ENCODE results near the gene SNAPC1. TPM values are rescaled to one million over a fixed set of nuclear protein-coding genes. Genes with fewer than 3 reads are reported as not detected.

Gene SNAPC1
- total and polyA plus RNA-seq, 9 of the 15 experiments (the other 6 are each of a cell fraction or from before 2014, with no cell fraction given), result 3.7 to 9.0 (median 7.9) TPM

DNA sequence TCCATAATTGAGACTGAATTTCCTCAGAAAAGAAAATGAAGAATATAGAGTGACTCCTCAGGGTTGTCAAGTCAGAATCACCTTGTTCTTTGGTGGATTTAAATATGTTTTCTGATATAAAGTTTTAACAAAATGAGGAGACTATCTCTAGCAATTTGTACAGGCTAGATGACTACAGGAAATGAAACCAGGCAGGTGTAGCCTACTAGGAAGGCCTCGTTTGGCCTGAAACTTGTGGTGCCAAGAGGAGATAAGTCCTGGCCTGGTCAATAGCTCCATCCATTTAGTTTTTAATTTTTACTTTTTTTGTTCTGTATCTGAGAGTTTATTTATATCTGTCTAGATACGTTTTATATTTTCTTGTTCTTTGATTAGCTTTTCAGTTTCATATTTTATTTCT lies 41.5 kb downstream of the SNAPC1 start (continued):
- TF ChIP-seq, protein P1, sequence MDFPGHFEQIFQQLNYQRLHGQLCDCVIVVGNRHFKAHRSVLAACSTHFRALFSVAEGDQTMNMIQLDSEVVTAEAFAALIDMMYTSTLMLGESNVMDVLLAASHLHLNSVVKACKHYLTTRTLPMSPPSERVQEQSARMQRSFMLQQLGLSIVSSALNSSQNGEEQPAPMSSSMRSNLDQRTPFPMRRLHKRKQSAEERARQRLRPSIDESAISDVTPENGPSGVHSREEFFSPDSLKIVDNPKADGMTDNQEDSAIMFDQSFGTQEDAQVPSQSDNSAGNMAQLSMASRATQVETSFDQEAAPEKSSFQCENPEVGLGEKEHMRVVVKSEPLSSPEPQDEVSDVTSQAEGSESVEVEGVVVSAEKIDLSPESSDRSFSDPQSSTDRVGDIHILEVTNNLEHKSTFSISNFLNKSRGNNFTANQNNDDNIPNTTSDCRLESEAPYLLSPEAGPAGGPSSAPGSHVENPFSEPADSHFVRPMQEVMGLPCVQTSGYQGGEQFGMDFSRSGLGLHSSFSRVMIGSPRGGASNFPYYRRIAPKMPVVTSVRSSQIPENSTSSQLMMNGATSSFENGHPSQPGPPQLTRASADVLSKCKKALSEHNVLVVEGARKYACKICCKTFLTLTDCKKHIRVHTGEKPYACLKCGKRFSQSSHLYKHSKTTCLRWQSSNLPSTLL (IDR thresholded peaks at IDR 0.05), result no peak
- TF ChIP-seq ILK (tag; IDR thresholded peaks at IDR 0.05; ENCODE audit: borderline replicate concordance, low read depth), result no peak
- TF ChIP-seq, protein P2, sequence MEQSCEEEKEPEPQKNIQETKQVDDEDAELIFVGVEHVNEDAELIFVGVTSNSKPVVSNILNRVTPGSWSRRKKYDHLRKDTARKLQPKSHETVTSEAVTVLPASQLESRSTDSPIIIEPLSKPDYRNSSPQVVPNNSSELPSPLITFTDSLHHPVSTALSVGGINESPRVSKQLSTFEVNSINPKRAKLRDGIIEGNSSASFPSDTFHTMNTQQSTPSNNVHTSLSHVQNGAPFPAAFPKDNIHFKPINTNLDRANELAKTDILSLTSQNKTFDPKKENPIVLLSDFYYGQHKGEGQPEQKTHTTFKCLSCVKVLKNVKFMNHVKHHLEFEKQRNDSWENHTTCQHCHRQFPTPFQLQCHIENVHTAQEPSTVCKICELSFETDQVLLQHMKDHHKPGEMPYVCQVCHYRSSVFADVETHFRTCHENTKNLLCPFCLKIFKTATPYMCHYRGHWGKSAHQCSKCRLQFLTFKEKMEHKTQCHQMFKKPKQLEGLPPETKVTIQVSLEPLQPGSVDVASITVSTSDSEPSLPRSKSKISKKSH (CRISPR knock-in tag; IDR thresholded peaks at IDR 0.05), result no peak
- TF ChIP-seq, protein P3, sequence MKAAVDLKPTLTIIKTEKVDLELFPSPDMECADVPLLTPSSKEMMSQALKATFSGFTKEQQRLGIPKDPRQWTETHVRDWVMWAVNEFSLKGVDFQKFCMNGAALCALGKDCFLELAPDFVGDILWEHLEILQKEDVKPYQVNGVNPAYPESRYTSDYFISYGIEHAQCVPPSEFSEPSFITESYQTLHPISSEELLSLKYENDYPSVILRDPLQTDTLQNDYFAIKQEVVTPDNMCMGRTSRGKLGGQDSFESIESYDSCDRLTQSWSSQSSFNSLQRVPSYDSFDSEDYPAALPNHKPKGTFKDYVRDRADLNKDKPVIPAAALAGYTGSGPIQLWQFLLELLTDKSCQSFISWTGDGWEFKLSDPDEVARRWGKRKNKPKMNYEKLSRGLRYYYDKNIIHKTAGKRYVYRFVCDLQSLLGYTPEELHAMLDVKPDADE (conservative IDR thresholded peaks at IDR 0.05; ENCODE audit: control insufficient read depth, low read depth, low read length), result no peak
- no peak for TF ChIP-seq ZNF354B (CRISPR knock-in tag; IDR thresholded peaks at IDR 0.05)

DNA sequence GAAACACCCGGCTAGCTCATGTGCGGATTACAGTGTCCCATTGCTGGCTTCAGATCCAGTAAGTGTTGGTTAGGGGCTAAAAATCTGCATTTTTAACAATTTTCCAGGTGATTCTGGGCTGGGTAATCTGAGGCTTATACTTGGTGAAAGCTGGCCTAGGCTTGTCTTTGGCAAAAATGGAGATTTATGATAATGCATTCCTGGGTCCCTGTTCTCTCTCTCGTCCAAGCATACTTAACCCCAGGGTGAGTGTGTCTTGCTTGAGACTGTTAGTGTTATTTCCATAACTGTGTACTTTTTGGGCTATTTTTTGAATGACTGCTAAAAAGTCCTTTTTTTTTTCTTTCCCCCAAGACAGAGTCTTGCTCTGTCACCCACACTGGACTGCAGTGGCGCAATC lies 43.2 kb downstream of the SNAPC1 start:
- Histone ChIP-seq H3K4me1 (replicated peaks in 1 of 2; ENCODE audit: control insufficient read depth in 2 of 2, insufficient read depth in 2 of 2, low read length in 2 of 2) (no peaks in the 10 kb centered on the region), H3K27ac (ENCODE audit: extremely low read depth, low read depth, low read length) (no peak overlapping the region), H3K9ac (ENCODE audit: insufficient read depth in 1 of 2, low read depth in 2 of 2, low read length in 2 of 2) (no peak overlapping the region), H4K20me1 (replicated peaks; ENCODE audit: control insufficient read depth, insufficient read depth, low read length) (no peaks in the 10 kb centered on the region; the same call in 1 of the 2 replicates), H3K36me3 (ENCODE audit: control insufficient read depth, insufficient read depth, low read length) (no peaks in the 10 kb centered on the region), H3K4me3 (no peak overlapping the region), H3K9me3 (replicated peaks; ENCODE audit: control insufficient read depth, insufficient read depth, low read depth, low read length) (no peaks in the 10 kb centered on the region), H3K4me2 (ENCODE audit: insufficient read depth, low read length) (no peak overlapping the region), H3K79me2 (ENCODE audit: control insufficient read depth, insufficient read depth, low read length) (no peaks in the 10 kb centered on the region), H2AFZ (ENCODE audit: low read depth, low read length) (no peak overlapping the region), H3K9me1 (ENCODE audit: control insufficient read depth, insufficient read depth, low read length) (no peaks in the 10 kb centered on the region), H3K27me3 (ENCODE audit: control insufficient read depth in 2 of 2, insufficient read depth in 2 of 2, low read length in 2 of 2) (peaks cover 0 to 3% of the 10 kb centered on the region in 2 experiments; a peak in 1 of 5 replicates)
- BruUV-seq (replicated peaks), result no TSS peak
- FAIRE-seq (no peak), DNase-seq (ENCODE audit: extremely low read depth in 1 of 4, low spot score in 3 of 4) (no peak), ATAC-seq (no peak)
- 45% methylated on average over 4 of the region's 4 CpGs for WGBS (ENCODE audit: insufficient coverage, low coverage, missing lambda C conversion rate)
- ChIA-PET POLR2A (interaction anchor here (1.5 kb wide), 1 partner anchor 44 kb away, joined by 3 read pairs; no protein-coding TSS in a partner anchor), CTCF (ENCODE audit: low intra/inter-chr PET ratio) (no interaction called here)
- in situ Hi-C loops (cut with MboI) (no loop called here), intact Hi-C loops (cut with micrococcal nuclease) (no loop called here)
- TF ChIP-seq ZKSCAN3 (CRISPR knock-in tag; IDR thresholded peaks at IDR 0.05), result no peak
- TF ChIP-seq, protein P4, sequence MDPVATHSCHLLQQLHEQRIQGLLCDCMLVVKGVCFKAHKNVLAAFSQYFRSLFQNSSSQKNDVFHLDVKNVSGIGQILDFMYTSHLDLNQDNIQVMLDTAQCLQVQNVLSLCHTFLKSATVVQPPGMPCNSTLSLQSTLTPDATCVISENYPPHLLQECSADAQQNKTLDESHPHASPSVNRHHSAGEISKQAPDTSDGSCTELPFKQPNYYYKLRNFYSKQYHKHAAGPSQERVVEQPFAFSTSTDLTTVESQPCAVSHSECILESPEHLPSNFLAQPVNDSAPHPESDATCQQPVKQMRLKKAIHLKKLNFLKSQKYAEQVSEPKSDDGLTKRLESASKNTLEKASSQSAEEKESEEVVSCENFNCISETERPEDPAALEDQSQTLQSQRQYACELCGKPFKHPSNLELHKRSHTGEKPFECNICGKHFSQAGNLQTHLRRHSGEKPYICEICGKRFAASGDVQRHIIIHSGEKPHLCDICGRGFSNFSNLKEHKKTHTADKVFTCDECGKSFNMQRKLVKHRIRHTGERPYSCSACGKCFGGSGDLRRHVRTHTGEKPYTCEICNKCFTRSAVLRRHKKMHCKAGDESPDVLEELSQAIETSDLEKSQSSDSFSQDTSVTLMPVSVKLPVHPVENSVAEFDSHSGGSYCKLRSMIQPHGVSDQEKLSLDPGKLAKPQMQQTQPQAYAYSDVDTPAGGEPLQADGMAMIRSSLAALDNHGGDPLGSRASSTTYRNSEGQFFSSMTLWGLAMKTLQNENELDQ (CRISPR knock-in tag; IDR thresholded peaks at IDR 0.05; ENCODE audit: borderline replicate concordance), result no peak
- TF ChIP-seq, protein P5, sequence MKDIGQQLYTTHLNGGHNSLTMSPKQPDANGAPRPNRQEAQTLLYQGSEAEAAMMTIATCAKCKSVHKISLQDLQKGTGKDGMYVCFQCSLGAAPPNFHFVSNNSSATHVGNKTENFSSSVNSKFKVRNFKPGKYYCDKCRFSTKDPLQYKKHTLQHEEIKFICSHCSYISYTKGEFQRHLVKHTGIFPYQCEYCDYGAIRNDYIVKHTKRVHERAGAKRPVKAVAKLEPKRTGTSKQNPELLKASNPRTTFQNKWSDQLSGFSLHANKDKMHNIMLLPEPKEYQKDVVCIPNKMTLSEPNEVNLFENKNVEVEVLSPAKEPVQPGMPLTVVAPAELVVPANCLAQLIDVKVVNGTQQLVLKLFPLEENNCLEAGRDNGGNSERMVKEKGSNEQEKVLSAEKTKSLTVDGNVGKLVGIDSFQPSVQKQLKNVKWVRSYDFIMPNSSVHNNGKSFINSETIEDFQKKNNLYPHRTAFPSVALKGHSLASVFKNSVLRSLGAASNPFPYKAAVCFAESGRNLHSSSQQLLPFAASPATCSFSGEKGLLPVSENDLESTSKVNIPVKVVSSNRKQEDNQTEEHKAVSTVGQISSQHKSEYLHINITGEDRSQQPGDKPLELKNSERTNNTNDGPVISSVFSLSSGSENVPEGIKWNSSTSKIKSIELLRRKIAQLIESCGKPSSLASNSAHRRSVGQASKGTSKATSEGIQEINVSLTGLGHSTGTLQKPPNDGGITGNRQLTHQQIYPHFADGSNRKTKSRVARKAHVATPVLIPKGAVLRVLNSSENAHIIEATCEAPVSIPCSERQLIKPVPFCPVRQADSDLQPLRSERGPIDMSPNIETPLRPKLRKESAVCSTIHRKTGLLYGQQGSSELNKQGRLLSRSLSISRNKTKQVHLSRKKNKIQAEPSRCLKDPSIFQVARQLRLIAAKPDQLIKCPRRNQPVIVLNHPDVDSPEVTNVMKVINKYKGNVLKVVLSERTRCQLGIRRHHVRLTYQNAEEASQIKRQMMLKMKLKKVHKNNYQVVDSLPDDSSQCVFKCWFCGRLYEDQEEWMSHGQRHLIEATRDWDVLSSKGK (CRISPR knock-in tag; IDR thresholded peaks at IDR 0.05), result no peak
- TF ChIP-seq ZC3H4 (CRISPR knock-in tag; IDR thresholded peaks at IDR 0.05; ENCODE audit: borderline replicate concordance), result no peak
- TF ChIP-seq ZNF444 (CRISPR knock-in tag; IDR thresholded peaks at IDR 0.05), result no peak

Measured in K562 (cell line).